ENCODE results near the gene MAP3K4.

- TF ChIP-seq, protein P1, sequence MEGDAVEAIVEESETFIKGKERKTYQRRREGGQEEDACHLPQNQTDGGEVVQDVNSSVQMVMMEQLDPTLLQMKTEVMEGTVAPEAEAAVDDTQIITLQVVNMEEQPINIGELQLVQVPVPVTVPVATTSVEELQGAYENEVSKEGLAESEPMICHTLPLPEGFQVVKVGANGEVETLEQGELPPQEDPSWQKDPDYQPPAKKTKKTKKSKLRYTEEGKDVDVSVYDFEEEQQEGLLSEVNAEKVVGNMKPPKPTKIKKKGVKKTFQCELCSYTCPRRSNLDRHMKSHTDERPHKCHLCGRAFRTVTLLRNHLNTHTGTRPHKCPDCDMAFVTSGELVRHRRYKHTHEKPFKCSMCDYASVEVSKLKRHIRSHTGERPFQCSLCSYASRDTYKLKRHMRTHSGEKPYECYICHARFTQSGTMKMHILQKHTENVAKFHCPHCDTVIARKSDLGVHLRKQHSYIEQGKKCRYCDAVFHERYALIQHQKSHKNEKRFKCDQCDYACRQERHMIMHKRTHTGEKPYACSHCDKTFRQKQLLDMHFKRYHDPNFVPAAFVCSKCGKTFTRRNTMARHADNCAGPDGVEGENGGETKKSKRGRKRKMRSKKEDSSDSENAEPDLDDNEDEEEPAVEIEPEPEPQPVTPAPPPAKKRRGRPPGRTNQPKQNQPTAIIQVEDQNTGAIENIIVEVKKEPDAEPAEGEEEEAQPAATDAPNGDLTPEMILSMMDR (IDR thresholded peaks at IDR 0.05 in 8 of 11, conservative IDR thresholded peaks at IDR 0.05 in 3 of 11): no peak
- TF ChIP-seq POLR2A (IDR thresholded peaks at IDR 0.05): no peak
- no peak for TF ChIP-seq POLR2AphosphoS5 (IDR thresholded peaks at IDR 0.05)
Measured at GRCh38 chr6:161044335-161044734, 52.8 kb downstream of the MAP3K4 start.

All from spleen (tissue), 7 donors.